ENCODE measurements around the gene ODAD2.

DNA sequence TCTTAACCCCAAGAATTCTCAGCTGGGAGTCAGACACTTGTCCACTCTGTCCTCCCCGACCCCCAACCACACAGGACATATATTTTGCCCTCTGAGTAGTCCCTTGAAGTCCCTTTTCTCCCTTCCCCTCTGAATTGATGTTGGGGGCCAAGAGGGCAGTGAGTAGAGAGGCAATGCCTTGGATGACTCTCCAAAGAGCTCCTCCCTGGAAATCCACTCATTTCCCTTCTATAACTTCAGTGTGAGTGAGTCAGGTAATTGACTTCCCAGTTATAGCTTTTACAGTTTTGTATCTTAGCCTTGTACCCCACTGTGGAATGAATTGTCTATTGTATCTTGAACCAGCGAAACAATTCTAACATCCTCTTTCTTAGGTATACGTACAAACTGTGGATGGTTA lies 9.2 kb upstream of the ODAD2 start:
- TF ChIP-seq NFRKB (IDR thresholded peaks at IDR 0.05) (no peak), SUZ12 (IDR thresholded peaks at IDR 0.05) (no peak), FOXM1 (IDR thresholded peaks at IDR 0.05; ENCODE audit: borderline replicate concordance) (no peak), SP1 (IDR thresholded peaks at IDR 0.05) (no peak), ARNT (IDR thresholded peaks at IDR 0.05) (no peak), TARDBP (IDR thresholded peaks at IDR 0.05) (no peak), CTBP1 (IDR thresholded peaks at IDR 0.05; ENCODE audit: borderline replicate concordance) (no peak), HDGF (IDR thresholded peaks at IDR 0.05; ENCODE audit: borderline replicate concordance) (no peak), ZNF384 (IDR thresholded peaks at IDR 0.05) (no peak)
